Measurements from ENCODE around the gene DCAKD. TPM values are rescaled to one million over a fixed set of nuclear protein-coding genes. Genes with fewer than 3 reads are reported as not detected.

Gene DCAKD
- total RNA-seq, 1 donor from 2014 or later: 31.4 TPM

GRCh38 chr17:45086865-45087503, 35.6 kb upstream of the DCAKD start:
- DNase-seq (ENCODE audit: low spot score): no peak
- no peak overlapping the region for H3K27ac Mint-ChIP-seq
- no peaks in the 10 kb centered on the region for H3K27me3 ChIP-seq
- H3K27me3 Mint-ChIP-seq (ENCODE audit: insufficient read depth, low read depth): peaks cover 3% of the 10 kb centered on the region
- H3K4me1 ChIP-seq: no peaks in the 10 kb centered on the region
- no peak overlapping the region for H3K4me3 Mint-ChIP-seq
- no peaks in the 10 kb centered on the region for H3K36me3 ChIP-seq
- H3K36me3 Mint-ChIP-seq: peaks cover 24% of the 10 kb centered on the region
- no peak overlapping the region for H2AFZ ChIP-seq (replicated peaks)
- no peak overlapping the region for H3K27ac ChIP-seq
- H3K4me3 ChIP-seq: no peak overlapping the region
- no peaks in the 10 kb centered on the region for H3F3A ChIP-seq (ENCODE audit: low read depth)
- no peaks in the 10 kb centered on the region for H3K9me3 ChIP-seq (ENCODE audit: low read depth)
- no peaks in the 10 kb centered on the region for H4K20me1 ChIP-seq (ENCODE audit: low read depth)
- H3K4me2 ChIP-seq: no peak overlapping the region
- H3K9ac ChIP-seq: no peak overlapping the region
- peaks cover 3% of the 10 kb centered on the region for H3K4me1 Mint-ChIP-seq
- no peaks in the 10 kb centered on the region for H3K79me2 ChIP-seq (ENCODE audit: low read depth)
- TF ChIP-seq CTCF (IDR thresholded peaks at IDR 0.05) (no peak), EZH2phosphoT487 (IDR thresholded peaks at IDR 0.05) (no peak)
- H3K9me3 Mint-ChIP-seq: no peaks in the 10 kb centered on the region

GRCh38 chr17:45086391-45086790, 35.0 kb upstream of the DCAKD start:
- Histone ChIP-seq H2AFZ (replicated peaks) (no peak overlapping the region), H3K9me3 (ENCODE audit: low read depth) (no peaks in the 10 kb centered on the region), H3K4me2 (no peak overlapping the region), H4K20me1 (ENCODE audit: low read depth) (no peaks in the 10 kb centered on the region), H3K27ac (no peak overlapping the region), H3K79me2 (ENCODE audit: low read depth) (no peaks in the 10 kb centered on the region), H3K4me1 (no peaks in the 10 kb centered on the region), H3K4me3 (no peak overlapping the region), H3K27me3 (no peaks in the 10 kb centered on the region), H3F3A (ENCODE audit: low read depth) (no peaks in the 10 kb centered on the region), H3K36me3 (no peaks in the 10 kb centered on the region), H3K9ac (no peak overlapping the region)
- Mint-ChIP-seq H3K36me3 (peaks cover 28% of the 10 kb centered on the region), H3K4me3 (no peak overlapping the region), H3K4me1 (peaks cover 3% of the 10 kb centered on the region), H3K27me3 (ENCODE audit: insufficient read depth, low read depth) (peaks cover 5% of the 10 kb centered on the region), H3K9me3 (no peaks in the 10 kb centered on the region), H3K27ac (no peak overlapping the region)
- TF ChIP-seq CTCF (IDR thresholded peaks at IDR 0.05) (no peak), EZH2 (IDR thresholded peaks at IDR 0.05) (no peak), EZH2phosphoT487 (IDR thresholded peaks at IDR 0.05) (no peak)
- no peak for DNase-seq (ENCODE audit: low spot score)

- no peaks in the 10 kb centered on the region for H3K36me3 ChIP-seq
- no peaks in the 10 kb centered on the region for H3F3A ChIP-seq (ENCODE audit: low read depth)
- H3K79me2 ChIP-seq (ENCODE audit: low read depth): peaks cover 35% of the 10 kb centered on the region
- no peak overlapping the region for H3K4me3 ChIP-seq
- H3K9me3 ChIP-seq (ENCODE audit: low read depth): no peaks in the 10 kb centered on the region
- H3K4me1 ChIP-seq: no peaks in the 10 kb centered on the region
- H3K9ac ChIP-seq: no peak overlapping the region
- H3K27me3 ChIP-seq: no peaks in the 10 kb centered on the region
- H3K9me3 Mint-ChIP-seq: no peaks in the 10 kb centered on the region
- peaks cover 5% of the 10 kb centered on the region for H3K27me3 Mint-ChIP-seq (ENCODE audit: insufficient read depth, low read depth)
- TF ChIP-seq CTCF (IDR thresholded peaks at IDR 0.05): no peak
- no peak for TF ChIP-seq EZH2 (IDR thresholded peaks at IDR 0.05)
- no peak for TF ChIP-seq EZH2phosphoT487 (IDR thresholded peaks at IDR 0.05)
- no peak for DNase-seq (ENCODE audit: low spot score)
- no peak overlapping the region for H2AFZ ChIP-seq (replicated peaks)
- H3K4me1 Mint-ChIP-seq: no peaks in the 10 kb centered on the region
- no peak overlapping the region for H3K4me3 Mint-ChIP-seq
- peaks cover 22% of the 10 kb centered on the region for H3K36me3 Mint-ChIP-seq
- H4K20me1 ChIP-seq (ENCODE audit: low read depth): peaks cover 14% of the 10 kb centered on the region
- H3K4me2 ChIP-seq: no peak overlapping the region
- no peak overlapping the region for H3K27ac Mint-ChIP-seq
- no peak overlapping the region for H3K27ac ChIP-seq
These were observed 29.7 kb upstream of the DCAKD start for GRCh38 chr17:45081047-45081703.
